ENCODE results near the gene BFSP1. TPM values are rescaled to one million over a fixed set of nuclear protein-coding genes. Genes with fewer than 3 reads are reported as not detected.

Gene BFSP1
- total RNA-seq, 1 experiment from 2014 or later: 3.9 TPM

DNA sequence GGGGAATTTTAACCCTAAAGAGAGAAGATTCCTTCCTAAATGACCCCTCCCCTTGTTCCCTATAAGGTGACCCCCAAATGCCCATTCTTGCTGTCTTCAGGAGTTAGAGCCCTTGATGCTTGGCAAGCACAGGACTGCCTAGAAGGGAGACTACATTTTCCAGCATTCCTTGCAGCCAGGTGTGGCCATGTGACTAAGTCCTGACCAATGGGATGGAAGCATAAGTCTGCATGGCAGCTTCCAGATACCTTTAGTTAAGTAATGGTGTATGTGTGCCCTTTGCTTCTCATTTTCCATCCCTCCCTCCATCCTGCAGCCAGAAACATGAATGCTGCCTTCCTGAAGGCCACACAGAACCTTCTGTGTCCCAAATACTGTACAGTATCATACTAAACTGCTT lies 5.5 kb downstream of the BFSP1 start:
- no peak overlapping the region for H3K27ac Mint-ChIP-seq (ENCODE audit: low read depth, unreplicated experiment)
- DNase-seq (ENCODE audit: unreplicated experiment): peak; percentile 48
- no peaks in the 10 kb centered on the region for H3K36me3 Mint-ChIP-seq (ENCODE audit: insufficient read depth, unreplicated experiment)
- no peaks in the 10 kb centered on the region for H3K27me3 Mint-ChIP-seq (ENCODE audit: insufficient read depth, unreplicated experiment)
- TF ChIP-seq, protein P1, sequence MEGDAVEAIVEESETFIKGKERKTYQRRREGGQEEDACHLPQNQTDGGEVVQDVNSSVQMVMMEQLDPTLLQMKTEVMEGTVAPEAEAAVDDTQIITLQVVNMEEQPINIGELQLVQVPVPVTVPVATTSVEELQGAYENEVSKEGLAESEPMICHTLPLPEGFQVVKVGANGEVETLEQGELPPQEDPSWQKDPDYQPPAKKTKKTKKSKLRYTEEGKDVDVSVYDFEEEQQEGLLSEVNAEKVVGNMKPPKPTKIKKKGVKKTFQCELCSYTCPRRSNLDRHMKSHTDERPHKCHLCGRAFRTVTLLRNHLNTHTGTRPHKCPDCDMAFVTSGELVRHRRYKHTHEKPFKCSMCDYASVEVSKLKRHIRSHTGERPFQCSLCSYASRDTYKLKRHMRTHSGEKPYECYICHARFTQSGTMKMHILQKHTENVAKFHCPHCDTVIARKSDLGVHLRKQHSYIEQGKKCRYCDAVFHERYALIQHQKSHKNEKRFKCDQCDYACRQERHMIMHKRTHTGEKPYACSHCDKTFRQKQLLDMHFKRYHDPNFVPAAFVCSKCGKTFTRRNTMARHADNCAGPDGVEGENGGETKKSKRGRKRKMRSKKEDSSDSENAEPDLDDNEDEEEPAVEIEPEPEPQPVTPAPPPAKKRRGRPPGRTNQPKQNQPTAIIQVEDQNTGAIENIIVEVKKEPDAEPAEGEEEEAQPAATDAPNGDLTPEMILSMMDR (IDR thresholded peaks at IDR 0.05; ENCODE audit: unreplicated experiment): no peak
- no peaks in the 10 kb centered on the region for H3K9me3 Mint-ChIP-seq (ENCODE audit: unreplicated experiment)
- ChIA-PET POLR2A (interaction anchor here (2.3 to 2.5 kb wide), 2 partner anchors 12 to 442 kb away, joined by 6 to 9 read pairs; no protein-coding TSS in a partner anchor), CTCF (interaction anchor here (0.9 to 3.3 kb wide), 2 partner anchors 21 to 94 kb away, joined by 4 to 10 read pairs; no protein-coding TSS in a partner anchor)
- H3K4me3 Mint-ChIP-seq (ENCODE audit: unreplicated experiment): no peak overlapping the region
- peaks cover 2% of the 10 kb centered on the region for H3K4me1 Mint-ChIP-seq (ENCODE audit: insufficient read depth, unreplicated experiment)
- BruUV-seq (replicated peaks): no TSS peak
- intact Hi-C loops (cut with micrococcal nuclease): no loop called here

DNA sequence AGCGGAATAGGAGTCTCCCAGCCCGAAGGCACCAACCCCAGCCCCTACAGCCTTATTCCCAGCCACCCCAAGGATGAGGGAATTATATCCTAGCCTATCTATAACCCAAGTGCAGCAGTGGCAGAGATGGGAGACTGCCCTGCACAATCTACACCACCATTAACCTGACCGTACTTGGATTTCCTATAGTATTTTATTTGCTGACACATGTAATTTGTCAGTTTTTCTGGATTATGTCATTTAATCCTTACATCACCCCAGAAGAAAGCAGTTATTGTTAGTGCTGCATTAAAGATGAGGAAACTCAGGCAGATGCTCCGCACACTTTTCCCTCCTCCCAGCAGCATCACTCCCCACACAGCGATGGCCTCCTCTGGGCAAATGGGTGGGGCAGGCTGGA lies 6.0 kb downstream of the BFSP1 start:
- BruUV-seq (replicated peaks): no TSS peak
- intact Hi-C loops (cut with micrococcal nuclease): no loop called here
- no peaks in the 10 kb centered on the region for H3K36me3 Mint-ChIP-seq (ENCODE audit: insufficient read depth, unreplicated experiment)
- TF ChIP-seq, protein P1 (IDR thresholded peaks at IDR 0.05; ENCODE audit: unreplicated experiment): no peak
- H3K4me3 Mint-ChIP-seq (ENCODE audit: unreplicated experiment): no peak overlapping the region
- DNase-seq (ENCODE audit: unreplicated experiment): no peak
- no peak overlapping the region for H3K27ac Mint-ChIP-seq (ENCODE audit: low read depth, unreplicated experiment)
- ChIA-PET CTCF (interaction anchor here (0.9 to 3.3 kb wide), 2 partner anchors 20 to 95 kb away, joined by 4 to 10 read pairs; no protein-coding TSS in a partner anchor), POLR2A (interaction anchor here (0.8 to 2.5 kb wide), 3 partner anchors 12 to 442 kb away, joined by 3 to 9 read pairs (median 6); no protein-coding TSS in a partner anchor)
- no peaks in the 10 kb centered on the region for H3K9me3 Mint-ChIP-seq (ENCODE audit: unreplicated experiment)
- H3K4me1 Mint-ChIP-seq (ENCODE audit: insufficient read depth, unreplicated experiment): peaks cover 6% of the 10 kb centered on the region
- H3K27me3 Mint-ChIP-seq (ENCODE audit: insufficient read depth, unreplicated experiment): no peaks in the 10 kb centered on the region

DNA sequence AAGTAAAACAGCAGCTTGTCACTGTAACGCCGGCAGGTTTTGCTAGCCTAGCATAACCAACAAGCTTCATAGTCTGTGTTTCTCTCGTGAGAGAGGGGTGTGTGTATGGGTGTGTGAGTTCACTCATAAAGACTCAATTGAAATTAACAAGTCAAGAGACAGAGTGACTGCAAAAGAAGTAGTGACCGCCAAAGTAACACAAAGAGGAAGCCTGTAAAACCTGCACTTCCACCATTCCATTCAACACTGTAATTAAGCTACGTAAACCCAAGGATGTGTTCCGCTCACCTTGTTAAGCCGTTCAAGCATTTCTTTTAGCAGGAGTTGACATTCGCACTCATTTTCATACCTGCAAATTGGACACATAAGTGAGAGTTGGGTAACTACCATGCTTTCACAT lies 6.6 kb downstream of the BFSP1 start:
- Mint-ChIP-seq H3K4me1 (ENCODE audit: insufficient read depth, unreplicated experiment) (peaks cover 6% of the 10 kb centered on the region), H3K9me3 (ENCODE audit: unreplicated experiment) (no peaks in the 10 kb centered on the region), H3K4me3 (ENCODE audit: unreplicated experiment) (no peak overlapping the region), H3K36me3 (ENCODE audit: insufficient read depth, unreplicated experiment) (no peaks in the 10 kb centered on the region), H3K27ac (ENCODE audit: low read depth, unreplicated experiment) (no peak overlapping the region), H3K27me3 (ENCODE audit: insufficient read depth, unreplicated experiment) (no peaks in the 10 kb centered on the region)
- intact Hi-C loops (cut with micrococcal nuclease): no loop called here
- ChIA-PET POLR2A (interaction anchor here (0.5 to 2.5 kb wide), 4 partner anchors 11 to 347 kb away, joined by 3 to 9 read pairs (median 4); no protein-coding TSS in a partner anchor), CTCF (interaction anchor here (0.9 to 3.3 kb wide), 4 partner anchors 11 to 124 kb away, joined by 3 to 10 read pairs (median 7); no protein-coding TSS in a partner anchor)
- TF ChIP-seq, protein P1 (IDR thresholded peaks at IDR 0.05; ENCODE audit: unreplicated experiment): no peak
- DNase-seq (ENCODE audit: unreplicated experiment): no peak
- no TSS peak for BruUV-seq (replicated peaks)

DNA sequence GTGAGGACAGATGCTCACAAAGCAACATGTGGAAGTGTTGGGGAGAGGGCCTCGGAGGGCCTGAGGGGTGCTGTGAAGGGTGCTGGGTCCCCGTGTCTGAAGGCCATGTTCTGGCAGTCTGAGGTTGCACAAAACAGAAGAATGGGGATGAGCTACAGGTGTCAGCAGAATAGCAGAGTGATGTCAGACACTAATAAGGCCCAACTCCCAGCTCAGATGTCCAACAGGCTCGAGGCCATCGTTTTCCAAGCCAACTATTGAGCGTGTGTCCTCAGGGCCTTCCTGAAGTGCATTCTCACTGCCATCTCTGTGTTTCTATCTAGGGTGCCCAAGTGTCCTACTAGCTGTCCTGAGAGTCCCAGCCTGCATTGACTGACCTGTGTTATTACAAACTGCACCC lies 7.9 kb downstream of the BFSP1 start:
- Mint-ChIP-seq H3K4me1 (ENCODE audit: insufficient read depth, unreplicated experiment) (peaks cover 6% of the 10 kb centered on the region), H3K27me3 (ENCODE audit: insufficient read depth, unreplicated experiment) (no peaks in the 10 kb centered on the region), H3K9me3 (ENCODE audit: unreplicated experiment) (no peaks in the 10 kb centered on the region), H3K4me3 (ENCODE audit: unreplicated experiment) (no peak overlapping the region), H3K36me3 (ENCODE audit: insufficient read depth, unreplicated experiment) (no peaks in the 10 kb centered on the region), H3K27ac (ENCODE audit: low read depth, unreplicated experiment) (no peak overlapping the region)
- TF ChIP-seq, protein P1 (IDR thresholded peaks at IDR 0.05; ENCODE audit: unreplicated experiment): no peak
- no peak for DNase-seq (ENCODE audit: unreplicated experiment)
- intact Hi-C loops (cut with micrococcal nuclease): no loop called here
- BruUV-seq (replicated peaks): no TSS peak
- ChIA-PET POLR2A (interaction anchor here (1.0 to 2.5 kb wide), 2 partner anchors 10 to 50 kb away, joined by 3 to 9 read pairs; no protein-coding TSS in a partner anchor), CTCF (interaction anchor here (0.7 to 2.2 kb wide), 5 partner anchors 10 to 462 kb away, joined by 3 to 10 read pairs (median 3); no protein-coding TSS in a partner anchor)

All from MCF 10A (cell line).